GM12874 (cell line): ENCODE measurements around the gene CPT1A.

Experiments used
- TF ChIP-seq, protein P1 (sequence below): IDR thresholded peaks from 2 replicates; pipeline ENCODE4 v1.5.1; 2011; ENCODE audit warnings: low read depth, mild to moderate bottlenecking, control low read depth, low read length, moderate library complexity; ENCODE audit not compliant: insufficient read depth

CPT1A gene

DNA sequence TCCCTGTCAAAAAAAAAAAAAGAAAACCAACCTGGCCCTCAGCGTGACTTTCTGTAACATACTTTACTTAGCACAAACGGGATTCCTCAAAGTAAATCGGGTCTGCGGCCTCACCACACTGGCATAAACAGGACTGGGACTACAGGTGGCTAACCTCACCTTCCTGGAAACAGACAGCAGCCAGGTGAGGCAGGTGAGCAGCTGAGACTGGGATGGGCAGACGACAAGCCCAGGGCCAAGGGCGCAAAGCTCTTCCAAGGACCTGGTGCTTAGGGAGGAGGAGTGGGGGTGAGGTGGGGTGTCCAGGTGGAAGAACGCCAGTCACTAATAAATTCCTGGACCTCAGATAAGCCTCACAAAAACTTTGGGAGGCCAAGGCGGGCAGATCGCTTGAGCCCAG lies 15.0 kb downstream of the CPT1A start:
- TF ChIP-seq, protein P1, sequence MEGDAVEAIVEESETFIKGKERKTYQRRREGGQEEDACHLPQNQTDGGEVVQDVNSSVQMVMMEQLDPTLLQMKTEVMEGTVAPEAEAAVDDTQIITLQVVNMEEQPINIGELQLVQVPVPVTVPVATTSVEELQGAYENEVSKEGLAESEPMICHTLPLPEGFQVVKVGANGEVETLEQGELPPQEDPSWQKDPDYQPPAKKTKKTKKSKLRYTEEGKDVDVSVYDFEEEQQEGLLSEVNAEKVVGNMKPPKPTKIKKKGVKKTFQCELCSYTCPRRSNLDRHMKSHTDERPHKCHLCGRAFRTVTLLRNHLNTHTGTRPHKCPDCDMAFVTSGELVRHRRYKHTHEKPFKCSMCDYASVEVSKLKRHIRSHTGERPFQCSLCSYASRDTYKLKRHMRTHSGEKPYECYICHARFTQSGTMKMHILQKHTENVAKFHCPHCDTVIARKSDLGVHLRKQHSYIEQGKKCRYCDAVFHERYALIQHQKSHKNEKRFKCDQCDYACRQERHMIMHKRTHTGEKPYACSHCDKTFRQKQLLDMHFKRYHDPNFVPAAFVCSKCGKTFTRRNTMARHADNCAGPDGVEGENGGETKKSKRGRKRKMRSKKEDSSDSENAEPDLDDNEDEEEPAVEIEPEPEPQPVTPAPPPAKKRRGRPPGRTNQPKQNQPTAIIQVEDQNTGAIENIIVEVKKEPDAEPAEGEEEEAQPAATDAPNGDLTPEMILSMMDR = no peak

DNA sequence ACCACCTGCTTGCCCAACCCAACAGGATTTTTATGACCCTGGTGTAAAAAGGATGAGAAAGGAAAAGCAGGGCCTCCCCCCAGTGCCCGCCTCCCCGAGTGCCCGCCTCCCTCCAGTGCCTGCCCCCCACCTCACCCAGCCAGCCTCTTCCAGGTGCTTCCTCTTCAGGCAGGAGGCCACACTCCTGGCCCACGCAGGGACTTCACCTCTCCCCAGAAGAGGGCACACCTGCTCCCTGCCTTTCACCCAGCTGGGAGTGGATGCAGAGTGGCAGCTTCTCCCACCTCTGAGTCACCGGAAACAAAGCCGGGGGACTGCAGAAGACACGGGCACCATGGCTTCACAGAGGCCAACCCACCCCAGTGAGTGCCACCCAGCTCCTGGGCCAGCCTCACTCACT lies 16.1 kb downstream of the CPT1A start:
- TF ChIP-seq, protein P1 = peak; percentile 28; the same call in 1 of the 2 replicates

DNA sequence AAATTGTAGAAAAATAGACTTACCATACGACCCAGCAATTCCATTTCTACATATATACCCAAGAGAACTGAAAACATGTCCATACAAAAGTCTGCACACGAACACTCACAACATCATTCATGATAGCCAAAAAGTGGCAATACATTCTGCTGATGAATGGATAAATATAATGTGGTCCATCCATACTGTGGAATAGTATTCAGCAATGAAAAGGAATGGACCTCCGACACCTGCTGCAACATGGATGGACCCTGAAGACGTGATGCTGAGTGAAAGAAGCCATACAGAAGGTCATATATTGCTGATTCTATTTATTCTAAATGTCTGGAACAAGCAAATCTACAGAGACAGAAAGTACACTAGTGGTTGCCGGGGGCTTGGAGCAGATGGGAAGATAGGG lies 19.2 kb downstream of the CPT1A start:
- TF ChIP-seq, protein P1 = no peak

DNA sequence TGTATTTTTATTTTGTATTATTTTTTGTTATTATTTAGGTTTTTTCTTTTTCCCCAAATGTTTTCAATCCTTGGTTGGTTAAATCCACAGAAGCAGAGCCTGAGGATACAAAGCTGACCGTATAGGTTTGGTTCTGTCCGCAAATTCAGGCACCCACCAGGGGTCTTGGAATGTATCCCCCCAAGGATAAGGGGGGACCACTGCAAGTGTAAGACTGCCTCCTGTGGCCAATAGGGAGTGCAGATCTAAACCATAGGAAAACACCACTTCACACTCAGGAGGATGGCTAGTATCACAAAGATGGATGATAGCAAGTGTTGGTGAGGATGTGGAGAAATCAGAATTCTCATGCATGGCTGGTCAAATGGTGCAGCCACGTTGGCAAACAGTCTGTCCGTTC lies 20.0 kb downstream of the CPT1A start:
- TF ChIP-seq, protein P1 = no peak

DNA sequence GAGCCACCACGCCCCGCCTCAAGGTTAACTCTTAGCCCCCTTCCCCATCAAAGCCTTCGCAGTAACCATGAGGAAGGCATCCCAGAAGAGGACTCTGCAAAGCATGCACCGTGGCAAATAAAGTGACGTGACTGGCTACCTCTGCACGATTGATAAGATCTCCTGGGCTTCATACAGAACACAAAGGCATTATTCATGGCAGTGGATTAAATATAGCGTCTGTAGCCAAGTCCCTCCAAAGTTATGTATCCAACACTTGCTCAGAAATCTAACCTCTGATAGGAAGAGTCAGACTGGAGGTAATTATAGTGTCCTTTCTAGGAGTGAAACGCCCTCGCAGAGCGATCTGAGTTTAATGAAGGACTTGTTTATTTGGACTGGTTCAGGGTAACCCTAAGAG lies 22.4 kb downstream of the CPT1A start:
- TF ChIP-seq, protein P1 = no peak

DNA sequence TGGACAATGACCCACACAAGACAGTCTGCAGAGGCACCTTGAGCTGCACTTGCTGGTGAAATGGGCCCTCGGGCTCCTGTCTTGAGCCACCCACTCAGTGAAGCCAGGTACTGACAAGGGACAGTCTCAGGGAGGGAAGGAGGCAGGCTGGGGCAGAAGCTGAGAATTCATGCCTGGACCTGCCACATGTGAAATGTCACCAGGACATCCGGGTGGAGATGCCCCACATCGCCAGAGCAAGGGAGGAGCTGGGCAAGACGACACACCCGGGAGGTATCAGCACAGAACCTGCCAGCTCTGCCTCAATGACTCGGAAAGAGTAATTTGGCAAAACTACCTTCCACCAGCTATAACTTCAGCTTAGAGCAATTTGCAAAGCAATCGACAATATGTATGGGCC lies 23.5 kb downstream of the CPT1A start:
- TF ChIP-seq, protein P1 = no peak

DNA sequence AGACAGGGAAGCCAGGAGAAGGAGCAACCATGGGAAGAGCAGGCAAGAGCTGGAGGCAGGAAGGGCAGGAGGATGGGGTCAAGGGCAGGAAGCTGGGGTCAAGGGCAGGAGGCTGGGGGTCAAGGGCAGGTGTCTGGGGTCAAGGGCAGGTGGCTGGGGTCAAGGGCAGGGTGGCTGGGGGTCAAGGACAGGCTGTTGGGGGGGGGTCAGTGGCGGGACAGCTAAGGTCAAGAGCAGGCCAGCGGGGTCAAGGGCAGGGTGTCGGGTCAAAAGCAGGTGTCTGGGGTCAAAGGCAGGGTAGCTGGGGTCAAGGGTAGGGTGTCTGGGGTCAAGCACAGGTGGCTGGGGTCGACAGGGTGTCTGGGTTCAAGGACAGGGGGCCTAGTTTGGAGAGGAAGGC lies 24.2 kb downstream of the CPT1A start:
- TF ChIP-seq, protein P1 = no peak
